Peyer's patch (tissue), 4 donors: ENCODE results near the gene UVRAG. TPM values are rescaled to one million over a fixed set of nuclear protein-coding genes. Genes with fewer than 3 reads are reported as not detected.

Experiments used
- DNase-seq, 3 donors: peaks; one replicate each; pipeline ENCODE4 v3.0.0-alpha.2; 2017 to 2019
- H3K27ac ChIP-seq, 4 donors: fragments of 200-600 bp; sonication (generic); one replicate each; pipeline ENCODE4 v1.5.1; 2016 to 2019
- H3K27me3 ChIP-seq, 2 donors: fragments of 200-600 bp; sonication (generic); one replicate each; pipeline ENCODE4 v1.5.1; 2019
- H3K36me3 ChIP-seq, 3 donors: fragments of 200-600 bp; sonication (generic); one replicate each; pipeline ENCODE4 v1.5.1; 2016 to 2019
- H3K4me1 ChIP-seq, 4 donors: fragments of 200-600 bp; sonication (generic); one replicate each; pipeline ENCODE4 v1.5.1; 2016 to 2019
- H3K4me3 ChIP-seq, 4 donors: fragments of 200-600 bp; sonication (generic); 1 replicate in 3 of 4; 2 replicates in 1 of 4; pipeline ENCODE4 v1.5.1; 2016 to 2019; ENCODE audit warnings: mild to moderate bottlenecking in 1 of 4
- H3K9me3 ChIP-seq, 4 donors: fragments of 200-600 bp; sonication (generic); one replicate each; pipeline ENCODE4 v1.5.1; 2016 to 2019; ENCODE audit warnings: mild to moderate bottlenecking in 1 of 4
- CTCF ChIP-seq, 6 experiments: fragments of 450-650 bp in 4 of 6; fragments of 200-600 bp in 2 of 6; sonication (generic) in 1 of 6; IDR thresholded peaks; one replicate each; pipeline ENCODE4 v1.5.1; 2017 to 2019; ENCODE audit warnings: antibody characterized with exemption in 6 of 6, mild to moderate bottlenecking in 3 of 6, moderate library complexity in 1 of 6
- POLR2A ChIP-seq, 2 donors: fragments of 450-650 bp; IDR thresholded peaks; one replicate each; pipeline ENCODE4 v1.5.1; 2017; ENCODE audit warnings: antibody characterized with exemption in 2 of 2, mild to moderate bottlenecking in 2 of 2, moderate library complexity in 2 of 2
- total RNA-seq, 4 donors: library from RNA; depleted of rRNA; stranded (reverse); fragments of >200 nt; gene quantifications; one replicate each; pipeline ENCODE4 v1.1.0, GENCODE V29; 2016

The UVRAG gene
- total RNA-seq, 4 donors from 2014 or later: 13.8 to 64.4 (median 22.1) TPM

GRCh38 chr11:75902631-75903030 is 87.6 kb downstream of the UVRAG start:
- peaks cover 0 to 9% (median 0%) of the 10 kb centered on the region in 4 donors for H3K4me1 ChIP-seq
- no peak overlapping the region for H3K4me3 ChIP-seq
- TF ChIP-seq CTCF (IDR thresholded peaks at IDR 0.05) (no peak), POLR2A (IDR thresholded peaks at IDR 0.05) (no peak)
- DNase-seq: no peak
- H3K27ac ChIP-seq: no peak overlapping the region
- no peaks in the 10 kb centered on the region for H3K27me3 ChIP-seq
- no peaks in the 10 kb centered on the region for H3K9me3 ChIP-seq
- no peaks in the 10 kb centered on the region for H3K36me3 ChIP-seq

- TF ChIP-seq POLR2A (IDR thresholded peaks at IDR 0.05): no peak
- no peak for TF ChIP-seq CTCF (IDR thresholded peaks at IDR 0.05)
- Histone ChIP-seq H3K36me3 (no peaks in the 10 kb centered on the region), H3K4me3 (no peak overlapping the region), H3K4me1 (peaks cover 0 to 9% (median 0%) of the 10 kb centered on the region in 4 donors), H3K27ac (no peak overlapping the region), H3K9me3 (no peaks in the 10 kb centered on the region), H3K27me3 (no peaks in the 10 kb centered on the region)
- DNase-seq: no peak
These were observed 88.3 kb downstream of the UVRAG start for GRCh38 chr11:75903276-75903675.

GRCh38 chr11:75905434-75905833 is 90.4 kb downstream of the UVRAG start:
- Histone ChIP-seq H3K4me3 (no peak overlapping the region), H3K36me3 (no peaks in the 10 kb centered on the region)
- TF ChIP-seq CTCF (IDR thresholded peaks at IDR 0.05) (no peak), POLR2A (IDR thresholded peaks at IDR 0.05) (no peak)

GRCh38 chr11:75907906-75908527 is 93.0 kb downstream of the UVRAG start:
- TF ChIP-seq CTCF (IDR thresholded peaks at IDR 0.05) (no peak), POLR2A (IDR thresholded peaks at IDR 0.05) (no peak)
- DNase-seq: no peak
- no peak overlapping the region for H3K27ac ChIP-seq

More at GRCh38 chr11:75905434-75905833, 90.4 kb downstream of the UVRAG start:
- Histone ChIP-seq H3K4me1 (peaks cover 0 to 9% (median 0%) of the 10 kb centered on the region in 4 donors), H3K27me3 (no peaks in the 10 kb centered on the region), H3K27ac (no peak overlapping the region), H3K9me3 (no peaks in the 10 kb centered on the region)
- no peak for DNase-seq

GRCh38 chr11:75910426-75911145 is 95.6 kb downstream of the UVRAG start:
- H3K4me1 ChIP-seq: no peaks in the 10 kb centered on the region
- TF ChIP-seq POLR2A (IDR thresholded peaks at IDR 0.05): no peak
- no peak for TF ChIP-seq CTCF (IDR thresholded peaks at IDR 0.05)
- H3K9me3 ChIP-seq: no peaks in the 10 kb centered on the region
- H3K4me3 ChIP-seq: no peak overlapping the region
- H3K27ac ChIP-seq: no peak overlapping the region
- H3K36me3 ChIP-seq: peaks cover 0 to 4% (median 0%) of the 10 kb centered on the region in 3 donors
- no peaks in the 10 kb centered on the region for H3K27me3 ChIP-seq
- DNase-seq: no peak

More at GRCh38 chr11:75907906-75908527, 93.0 kb downstream of the UVRAG start:
- Histone ChIP-seq H3K36me3 (no peaks in the 10 kb centered on the region), H3K4me3 (no peak overlapping the region), H3K9me3 (no peaks in the 10 kb centered on the region), H3K27me3 (no peaks in the 10 kb centered on the region), H3K4me1 (peaks cover 0 to 5% (median 0%) of the 10 kb centered on the region in 4 donors)
